HG03439 (cell line): ENCODE results near the gene ATE1.
"Not testable (repeated sequence)": the region's sequence is repeated elsewhere in the genome, so short reads cannot be mapped to it uniquely, and the experiment has no call there.

Source experiments
- ATAC-seq: cut with Tn5 transposase; IDR thresholded peaks from one replicate; pipeline ENCODE4 v1.9.1; 2021; ENCODE audit warnings: mild to moderate bottlenecking, moderate library complexity; ENCODE audit not compliant: unreplicated experiment

ATE1 gene

DNA sequence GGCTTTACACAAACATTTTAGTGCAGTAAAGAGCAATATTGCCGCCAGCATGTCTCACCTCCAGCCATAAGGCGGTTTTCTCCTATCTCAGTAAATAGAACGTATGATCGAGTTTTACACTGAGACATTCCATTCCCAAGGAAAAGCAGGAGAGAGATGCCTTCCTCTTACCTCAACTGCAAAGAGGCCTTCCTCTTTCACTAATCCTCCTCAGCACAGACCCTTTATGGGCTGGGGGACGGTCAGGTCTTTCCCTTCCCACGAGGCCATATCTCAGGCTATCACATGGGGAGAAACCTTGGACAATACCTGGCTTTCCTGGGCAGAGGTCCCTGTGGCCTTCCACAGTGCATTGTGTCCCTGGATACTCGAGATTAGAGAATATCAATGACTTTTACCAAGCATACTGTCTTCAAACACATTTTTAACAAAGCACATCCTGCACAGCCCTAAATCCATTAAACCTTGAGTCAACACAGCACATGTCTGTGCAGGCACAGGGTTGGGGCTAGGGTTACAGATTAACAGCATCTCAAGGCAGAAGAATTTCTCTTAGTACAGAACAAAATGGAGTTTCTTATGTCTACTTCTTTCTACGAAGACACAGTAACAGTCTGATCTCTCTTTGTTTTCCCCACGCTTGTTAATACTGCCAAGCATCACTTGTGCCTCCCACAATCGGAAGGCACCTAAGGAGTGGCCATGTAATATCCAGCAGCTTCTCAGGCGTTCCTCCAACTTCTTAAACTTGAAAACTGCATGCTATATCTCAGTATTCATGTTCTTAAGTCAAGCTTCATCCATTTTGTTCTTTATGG, 2.6 kb upstream of the ATE1 start:
- ATAC-seq, result not testable (repeated sequence)

DNA sequence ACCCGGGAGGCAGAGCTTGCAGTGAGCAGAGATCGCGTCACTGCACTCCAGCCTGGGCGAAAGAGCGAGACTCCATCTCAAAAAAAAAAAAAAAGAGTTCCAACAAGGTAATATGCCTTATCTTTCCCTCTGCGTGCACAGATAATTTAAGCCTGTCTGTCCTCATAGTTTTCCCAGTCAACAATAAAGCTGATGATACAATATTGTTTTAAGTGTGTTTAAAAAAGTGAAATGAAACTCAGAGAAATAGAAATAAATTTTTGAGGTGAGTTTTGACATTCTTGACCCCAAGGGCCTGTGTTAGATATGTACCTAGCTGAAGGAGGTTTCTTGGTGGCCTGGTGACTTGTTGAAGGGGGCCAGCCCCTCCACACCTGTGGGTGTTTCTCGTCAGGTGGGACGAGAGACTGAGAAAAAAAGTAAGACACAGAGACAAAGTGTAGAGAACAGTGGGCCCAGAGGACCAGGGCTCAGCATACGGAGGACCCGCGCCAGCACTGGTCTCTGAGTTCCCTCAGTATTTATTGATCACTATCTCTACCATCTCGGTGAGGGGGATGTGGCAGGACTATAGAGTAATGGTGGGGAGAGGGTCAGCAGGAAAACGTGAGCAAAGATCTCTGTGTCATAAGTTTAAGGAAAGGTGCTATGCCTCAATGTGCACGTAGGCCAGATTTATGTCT, 1.9 kb upstream of the ATE1 start:
- ATAC-seq, result not testable (repeated sequence)

DNA sequence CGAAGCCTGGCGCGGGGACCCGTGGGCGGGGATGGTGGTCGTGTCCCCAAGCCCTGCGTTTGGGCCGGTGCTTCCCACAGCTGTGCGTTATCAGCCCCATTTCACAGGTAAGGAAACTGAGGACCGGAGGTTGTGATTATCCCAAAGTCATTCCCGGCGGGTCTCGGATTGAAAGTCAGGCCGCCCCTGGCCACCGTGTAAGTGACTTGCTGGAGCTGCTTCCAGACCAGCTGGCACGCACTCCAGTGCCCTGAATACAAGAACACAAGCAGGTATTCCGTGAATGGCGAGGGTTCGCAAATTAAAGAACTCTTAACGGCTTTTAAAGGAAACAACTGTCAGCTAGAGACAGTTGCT, 675 bp upstream of the ATE1 start:
- ATAC-seq, result peak; percentile 10

DNA sequence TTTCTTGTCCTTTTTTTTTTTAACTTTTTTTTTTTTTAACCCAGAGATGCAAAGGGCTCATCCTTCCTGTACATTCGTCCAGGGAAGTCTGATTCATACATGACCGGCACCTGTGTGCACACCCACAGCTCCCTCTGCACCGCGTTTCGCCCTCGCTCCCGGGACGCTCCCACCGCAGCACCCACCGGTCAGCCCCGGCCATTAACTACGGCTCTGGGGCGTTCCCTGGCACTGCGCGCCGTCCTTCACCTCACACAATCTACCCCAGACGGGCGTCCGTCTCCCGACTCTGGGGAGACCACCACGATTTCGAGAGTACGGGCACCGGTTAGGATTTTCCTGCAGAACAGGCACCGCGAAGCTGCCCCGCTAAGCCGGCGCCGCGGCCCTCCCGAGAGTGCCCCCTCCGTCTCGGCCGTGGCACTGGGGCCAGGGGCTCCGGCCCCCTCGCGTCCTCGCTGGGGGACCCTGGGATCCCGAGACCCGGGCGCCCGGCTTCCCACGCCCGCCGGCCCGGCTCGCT, 452 bp downstream of the ATE1 start:
- ATAC-seq, result peak; percentile 48

DNA sequence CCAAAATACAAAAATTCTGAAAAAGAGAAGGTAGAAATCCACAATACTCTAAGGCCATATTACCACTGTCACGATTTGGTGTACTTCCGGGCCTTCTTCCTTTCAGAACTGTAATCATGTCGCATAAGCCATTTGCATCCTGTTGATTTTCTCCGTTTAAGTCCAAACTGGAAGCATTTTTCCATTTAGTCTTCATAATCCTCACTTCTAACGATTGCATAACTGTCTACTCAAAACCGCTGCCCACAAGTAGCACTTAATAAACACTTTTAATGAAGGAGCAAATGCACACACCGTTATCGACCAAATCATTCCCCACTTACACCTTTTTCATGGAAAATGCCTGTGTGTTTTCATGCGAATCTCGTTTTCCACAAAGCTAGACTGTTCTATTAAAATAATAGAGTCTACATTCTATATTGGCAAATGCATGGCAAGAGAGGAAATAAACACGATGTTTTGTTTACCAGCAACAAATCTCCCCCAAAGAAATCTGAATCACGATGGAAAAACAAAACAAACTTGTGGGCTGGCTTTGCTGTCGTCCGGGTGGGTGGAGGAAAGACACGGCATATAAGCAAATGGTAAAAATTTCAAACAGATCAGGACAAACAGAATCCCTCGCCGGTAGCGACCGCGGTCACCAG, 1.0 kb downstream of the ATE1 start:
- no peak for ATAC-seq

DNA sequence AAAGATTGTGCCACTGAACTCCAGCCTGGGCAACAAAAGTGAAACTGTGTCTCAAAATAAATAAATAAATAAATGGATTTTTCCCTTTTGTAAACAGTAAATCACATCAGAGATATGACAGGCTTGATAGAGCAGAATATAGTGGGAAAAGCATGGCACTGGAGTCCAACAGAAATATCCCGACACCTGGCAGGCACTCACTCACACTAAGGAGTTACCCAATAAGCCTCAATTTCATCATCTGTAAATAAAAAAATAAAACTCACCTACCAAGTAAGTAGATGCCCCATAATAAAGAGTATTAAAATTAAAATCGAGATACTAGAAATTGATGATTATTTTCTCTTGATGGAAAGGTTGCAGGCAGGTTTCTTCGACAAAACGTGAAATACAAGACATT, 1.7 kb downstream of the ATE1 start:
- ATAC-seq, result no peak

DNA sequence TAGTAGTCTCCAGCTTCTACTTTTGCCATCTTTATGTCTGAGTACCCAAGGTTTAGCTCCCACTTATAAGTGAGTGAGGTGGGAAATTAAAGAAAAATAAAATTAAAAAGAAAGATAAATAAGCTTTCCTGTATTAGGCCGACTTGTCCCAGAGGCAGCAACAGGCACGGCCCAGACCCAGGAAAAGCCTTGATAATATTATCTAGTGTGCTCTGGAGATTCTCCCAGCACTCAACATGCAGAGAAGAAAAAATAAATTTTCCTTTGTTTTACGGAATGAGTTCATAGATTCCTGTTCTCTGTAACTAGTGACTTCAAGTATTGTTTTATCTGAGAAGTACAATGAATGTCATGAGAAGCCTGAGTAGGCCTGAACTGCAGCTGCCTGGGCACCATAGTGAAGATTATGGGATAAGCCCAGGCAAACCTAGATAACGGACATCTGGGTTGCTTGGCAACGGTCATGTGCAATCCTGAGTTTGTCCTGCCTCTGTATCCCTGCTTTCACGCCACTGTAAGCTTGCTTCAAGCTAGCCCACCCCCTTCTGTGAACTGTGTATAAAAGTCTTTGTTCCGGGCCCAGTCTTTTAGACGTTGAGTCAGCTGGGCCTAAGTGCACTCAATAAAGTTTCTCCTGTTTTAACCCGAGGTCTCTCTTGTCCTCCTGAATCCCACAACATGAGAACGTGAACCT, 6.4 kb downstream of the ATE1 start:
- no peak for ATAC-seq

DNA sequence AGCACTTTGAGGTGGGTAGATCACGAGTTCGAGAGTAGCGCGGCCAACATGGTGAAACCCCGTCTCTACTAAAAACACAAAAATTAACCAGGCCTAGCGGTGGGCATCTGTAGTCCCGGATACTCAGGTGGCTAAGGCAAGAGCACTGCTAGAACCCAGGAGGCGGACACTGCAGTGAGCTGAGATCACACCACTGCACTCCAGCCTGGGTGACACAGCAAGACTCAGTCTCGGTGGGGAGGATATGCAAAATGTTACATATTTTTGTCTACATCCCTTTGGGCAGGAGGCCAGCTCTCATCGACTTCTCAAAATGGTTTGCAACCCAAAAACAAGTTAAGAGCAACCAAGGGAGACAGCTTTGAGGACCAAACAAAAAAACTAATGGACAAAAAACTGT, 8.2 kb downstream of the ATE1 start:
- peak; percentile 55 for ATAC-seq

DNA sequence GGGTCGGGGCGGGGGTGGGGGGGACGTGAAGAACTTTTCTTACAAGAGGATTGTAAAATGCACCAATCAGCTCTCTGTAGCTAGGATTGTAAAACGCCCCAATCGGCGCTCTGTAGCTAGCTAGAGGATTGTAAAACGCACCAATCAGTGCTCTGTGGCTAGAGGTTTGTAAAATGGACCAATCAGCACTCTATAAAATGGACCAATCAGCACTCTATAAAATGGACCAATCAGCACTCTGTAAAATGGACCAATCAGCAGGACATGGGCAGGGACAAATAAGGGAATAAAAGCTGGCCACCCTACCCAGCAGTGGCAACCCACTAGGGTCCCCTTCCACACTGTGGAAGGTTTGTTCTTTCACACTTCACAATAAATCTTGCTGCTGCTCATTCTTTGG, 9.0 kb downstream of the ATE1 start:
- not testable (repeated sequence) for ATAC-seq

DNA sequence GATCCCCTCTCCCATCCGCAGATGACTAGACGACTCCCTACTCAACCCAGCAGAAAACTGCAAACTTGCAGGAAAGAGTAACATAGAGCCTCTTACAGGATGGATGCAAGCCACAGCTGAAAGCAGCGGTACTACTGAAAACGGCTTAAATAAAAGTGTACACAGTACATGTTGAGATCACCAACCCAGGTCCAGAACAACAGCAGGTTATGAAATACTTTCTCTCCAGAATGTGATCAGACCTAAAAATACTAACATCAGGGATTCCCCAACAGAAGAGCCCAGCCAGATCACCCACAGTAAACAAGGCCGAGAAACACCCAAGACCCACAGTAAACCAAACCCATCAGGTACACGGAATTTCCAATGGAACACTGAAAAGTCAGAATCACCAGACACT, 13.2 kb downstream of the ATE1 start:
- no peak for ATAC-seq

DNA sequence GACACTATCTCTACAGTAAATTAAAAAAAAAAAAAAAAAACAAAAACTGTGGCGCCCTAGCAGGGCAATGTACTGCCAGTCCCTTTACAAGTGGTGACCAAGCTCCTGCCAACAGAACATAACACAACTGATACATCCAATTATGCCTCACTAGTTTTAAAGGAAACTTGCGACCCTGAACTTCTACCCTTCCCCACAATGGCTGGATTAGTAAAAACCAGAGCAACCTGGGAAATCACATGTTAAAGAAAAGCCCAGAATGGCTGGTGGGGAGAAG, 16.5 kb downstream of the ATE1 start:
- no peak for ATAC-seq

DNA sequence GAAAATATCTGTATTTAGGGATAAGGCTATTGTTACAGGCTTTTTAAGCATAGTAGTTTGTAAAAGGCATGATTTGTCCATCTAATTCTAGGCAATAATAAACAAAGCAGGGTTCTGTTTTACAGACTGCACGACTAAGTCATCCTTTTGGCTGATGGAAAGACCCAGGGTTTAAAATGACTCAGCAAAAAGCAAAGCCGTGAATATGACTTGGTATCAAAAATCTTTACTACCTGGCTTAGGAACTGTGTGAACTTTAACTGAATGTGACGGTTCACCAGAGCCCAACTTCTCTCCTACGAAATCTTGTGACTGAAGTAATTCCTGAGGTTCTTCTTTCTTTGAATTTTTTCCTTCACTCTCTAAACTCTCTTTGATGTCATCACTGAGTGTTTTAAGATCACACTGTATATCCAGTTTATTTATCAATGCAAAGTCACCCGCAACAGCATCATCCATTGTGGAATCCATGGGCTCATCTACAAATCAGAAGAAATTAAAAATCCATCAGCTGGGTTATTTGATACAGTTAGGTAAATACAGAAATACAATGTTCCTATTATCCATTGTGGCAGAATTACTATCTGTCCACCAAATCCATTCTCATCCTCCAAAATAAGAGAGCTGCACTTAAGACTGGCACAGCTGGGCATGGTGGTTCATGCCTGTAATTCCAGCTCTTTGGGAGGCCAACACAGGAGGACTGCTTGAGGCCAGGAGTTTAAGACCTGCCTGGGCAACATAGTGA, 17.0 kb downstream of the ATE1 start:
- ATAC-seq, result no peak

DNA sequence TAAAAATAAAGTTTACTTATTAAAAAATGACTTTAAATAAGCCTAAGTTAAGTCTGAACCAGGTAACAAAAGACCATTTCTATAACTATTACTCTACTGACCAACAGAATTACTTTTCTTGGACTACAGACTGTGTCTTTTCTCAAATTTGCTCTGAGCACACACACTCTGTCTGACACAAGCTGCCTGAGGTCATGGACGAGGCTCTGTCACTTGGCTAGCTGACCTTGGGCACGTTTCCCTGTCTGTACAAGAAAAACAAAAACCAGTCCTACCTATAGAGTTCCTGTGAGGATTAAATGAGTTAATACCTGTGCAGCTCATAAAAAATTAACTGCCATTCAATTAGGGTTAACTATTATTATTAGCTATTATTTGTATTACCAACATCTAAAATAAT, 22.9 kb downstream of the ATE1 start:
- ATAC-seq, result no peak

DNA sequence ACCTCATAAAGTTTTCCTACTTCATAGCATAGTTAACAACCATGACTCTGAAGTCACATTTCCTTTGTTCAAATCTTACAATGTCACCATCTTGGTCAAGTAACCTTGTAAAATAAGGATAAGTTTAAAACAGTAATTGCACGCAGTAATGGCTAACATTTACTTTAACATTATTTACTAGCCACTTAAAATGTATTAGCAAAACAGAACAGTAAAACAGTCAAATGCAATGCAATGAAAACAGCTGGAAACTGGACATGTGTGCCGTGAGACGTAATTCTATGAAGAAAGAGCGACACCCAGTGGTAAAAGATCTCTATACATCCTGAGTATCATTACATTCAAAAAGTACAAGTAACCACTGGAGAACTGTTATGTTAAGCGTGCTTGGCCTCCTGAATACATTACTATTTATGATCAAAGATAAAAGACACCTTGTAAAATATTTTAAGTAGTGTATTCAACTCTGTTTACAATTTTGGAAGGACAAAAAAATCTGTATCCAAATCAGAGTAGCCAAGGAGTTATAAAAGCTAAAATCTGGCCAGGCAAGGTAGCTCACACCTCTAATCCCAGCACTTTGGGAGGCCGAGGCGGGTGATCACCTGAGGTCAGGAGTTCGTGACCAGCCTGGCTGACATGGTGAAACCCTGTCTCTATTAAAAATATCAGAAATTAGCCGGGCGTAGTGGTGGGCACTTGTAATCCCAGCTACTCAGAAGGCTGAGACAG, 27.2 kb downstream of the ATE1 start:
- ATAC-seq, result peak; percentile 74

DNA sequence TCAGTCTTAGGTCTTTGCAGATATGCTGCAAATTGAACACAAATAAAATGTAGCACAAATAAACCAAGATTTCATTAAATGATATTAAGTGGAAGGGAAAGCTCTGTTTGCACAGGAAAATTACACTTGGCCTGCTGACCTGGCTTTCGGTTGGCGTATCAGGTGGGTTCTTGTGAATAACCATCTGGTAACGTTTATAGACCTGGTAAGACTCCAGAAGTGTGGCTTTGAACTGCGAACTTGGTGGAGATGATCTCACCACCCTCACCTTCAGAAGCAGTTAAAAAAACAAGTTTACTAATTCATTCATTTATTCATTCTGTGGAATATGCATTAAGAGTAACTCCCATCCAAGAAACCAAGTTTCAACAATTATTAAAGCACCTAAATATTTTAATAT, 28.1 kb downstream of the ATE1 start:
- ATAC-seq, result no peak

DNA sequence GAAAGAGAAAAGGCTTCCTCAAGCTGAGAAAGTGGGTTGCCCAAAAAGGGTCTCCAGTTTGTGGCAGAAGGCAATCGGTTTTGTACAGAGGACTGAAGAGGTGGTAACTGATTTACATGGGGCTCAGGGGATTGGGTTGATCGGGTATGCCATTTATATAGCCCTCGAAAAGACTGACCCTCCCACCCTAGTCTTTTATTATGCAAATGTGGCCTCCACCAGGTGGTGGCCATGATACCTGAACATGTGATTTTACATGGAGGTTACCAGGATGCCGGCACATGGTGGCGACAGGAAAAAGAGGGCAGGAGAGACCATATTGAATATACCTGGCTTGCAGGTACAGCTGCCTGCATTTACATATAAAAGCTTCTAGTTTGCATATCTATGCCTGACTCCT, 36.7 kb downstream of the ATE1 start:
- no peak for ATAC-seq

DNA sequence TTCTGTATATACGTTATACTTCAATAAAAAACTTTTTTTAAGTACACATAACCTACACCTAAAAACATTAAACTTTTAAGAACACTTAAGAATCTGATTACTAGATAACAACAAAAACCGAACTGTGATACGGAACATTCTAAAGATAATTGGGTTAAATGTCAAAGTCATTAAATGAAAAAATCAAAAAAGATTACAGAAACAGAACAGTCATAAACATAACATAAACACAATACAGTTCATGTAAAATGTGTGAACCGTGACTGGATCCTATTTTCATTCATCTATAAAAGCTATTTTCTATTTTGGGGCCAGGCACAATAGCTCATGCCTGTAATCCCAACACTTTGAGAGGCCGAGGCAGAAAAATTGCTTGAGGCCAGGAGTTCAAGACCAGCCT, 38.6 kb downstream of the ATE1 start:
- no peak for ATAC-seq

DNA sequence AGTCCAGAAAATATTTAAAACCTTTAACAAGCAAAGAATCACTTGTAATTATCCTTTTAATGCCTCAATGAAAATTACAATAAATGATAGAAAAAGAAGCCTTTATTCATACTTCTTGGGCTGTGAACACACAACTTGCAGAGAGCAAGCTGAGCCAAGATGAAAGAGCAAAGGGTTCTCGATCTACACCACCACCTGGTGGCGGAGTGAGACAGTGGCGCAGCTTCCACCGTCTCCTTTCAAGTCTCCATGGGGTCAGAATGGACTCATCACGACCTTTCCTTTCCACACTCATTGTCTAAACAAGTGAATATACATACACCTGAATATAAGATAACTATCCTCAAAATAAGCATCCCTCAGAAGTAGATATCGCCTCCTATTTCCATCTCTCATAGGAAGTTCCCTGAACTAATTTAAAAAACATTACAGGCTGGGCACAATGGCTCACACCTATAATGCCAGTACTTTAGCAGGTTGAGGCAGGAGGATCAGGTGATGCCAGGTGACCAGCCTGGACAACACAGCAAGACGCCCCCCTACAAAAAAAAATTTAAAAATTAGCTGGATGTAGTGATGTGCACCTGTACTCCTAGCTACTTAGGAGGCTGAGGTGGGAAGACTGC, 40.7 kb downstream of the ATE1 start:
- ATAC-seq, result no peak

DNA sequence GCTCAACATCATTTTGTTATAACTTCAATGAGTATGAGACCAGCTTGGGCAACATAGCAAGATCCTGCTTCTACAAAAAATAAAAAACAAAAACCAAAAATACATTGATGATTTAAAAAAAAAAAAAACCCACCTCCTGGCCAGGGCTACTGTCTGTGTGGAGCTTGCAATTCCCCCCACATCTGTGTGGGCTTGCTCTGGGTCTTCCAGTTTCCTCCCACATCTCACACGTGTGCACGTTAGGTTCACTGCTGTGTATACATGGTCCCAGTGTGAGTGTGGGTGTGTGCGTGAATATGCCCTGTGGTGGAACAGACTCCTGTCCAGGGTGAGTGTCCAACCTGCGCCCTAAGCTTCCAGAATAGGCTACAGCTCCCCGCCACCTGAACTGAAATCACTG, 41.6 kb downstream of the ATE1 start:
- ATAC-seq, result no peak

DNA sequence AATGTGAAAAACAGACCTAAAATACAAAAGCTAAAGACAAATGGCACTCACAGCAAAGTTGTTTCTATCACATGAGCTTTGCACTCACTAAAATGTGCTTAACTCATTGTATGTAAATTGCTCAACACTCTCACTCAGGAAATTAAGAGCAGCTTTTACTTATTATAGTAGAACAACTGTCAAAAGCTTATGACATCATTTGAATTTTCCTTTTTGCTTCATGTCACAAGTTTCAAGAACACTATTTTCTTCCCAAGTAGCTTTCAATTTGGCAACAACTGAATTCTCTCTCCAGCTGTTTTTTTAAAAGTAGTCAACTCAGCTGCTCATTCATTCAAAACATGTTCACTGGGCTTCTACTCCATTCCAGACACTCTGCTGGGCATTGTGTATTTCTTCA, 46.9 kb downstream of the ATE1 start:
- no peak for ATAC-seq
